NCI-H1417 (cell line): ENCODE measurements around the gene CDK9.
"Not testable (repeated sequence)": the region's sequence is repeated elsewhere in the genome, so short reads cannot be mapped to it uniquely, and the experiment has no call there.

Experiments used
- DNase-seq, 3 experiments: peaks; one replicate each; lab custom pipeline; 2025; lab: John Stamatoyannopoulos, UW

Gene CDK9

DNA sequence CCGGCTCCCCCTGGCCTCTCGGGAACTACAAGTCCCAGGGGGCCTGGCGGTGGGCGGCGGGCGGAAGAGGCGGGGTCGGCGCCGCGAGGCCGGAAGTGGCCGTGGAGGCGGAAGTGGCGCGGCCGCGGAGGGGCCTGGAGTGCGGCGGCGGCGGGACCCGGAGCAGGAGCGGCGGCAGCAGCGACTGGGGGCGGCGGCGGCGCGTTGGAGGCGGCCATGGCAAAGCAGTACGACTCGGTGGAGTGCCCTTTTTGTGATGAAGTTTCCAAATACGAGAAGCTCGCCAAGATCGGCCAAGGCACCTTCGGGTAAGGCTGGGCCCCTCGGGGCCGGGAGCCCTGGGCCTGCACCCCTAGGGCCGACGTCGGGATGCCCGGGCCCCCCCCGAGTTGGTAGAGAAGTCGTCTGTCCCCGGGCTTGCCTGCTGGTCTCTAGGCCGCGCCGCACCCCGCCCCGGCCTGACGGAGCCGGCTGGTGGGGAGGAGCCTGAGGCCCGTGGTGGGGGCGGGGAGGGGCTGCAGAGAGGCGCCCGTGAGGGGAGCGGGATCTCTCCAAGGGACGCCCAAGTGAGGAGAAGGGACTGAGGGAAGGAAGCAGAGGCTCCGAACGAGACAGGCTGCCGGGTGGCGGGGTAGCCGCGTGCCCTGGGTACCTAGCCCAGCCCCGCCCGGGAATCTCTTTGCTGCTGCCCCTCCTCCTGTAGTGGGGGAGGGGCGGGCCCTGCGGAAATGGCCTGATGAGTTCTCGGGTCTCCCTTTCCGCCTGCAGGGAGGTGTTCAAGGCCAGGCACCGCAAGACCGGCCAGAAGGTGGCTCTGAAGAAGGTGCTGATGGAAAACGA is at the start of gene CDK9:
Gene CDK9 (plus strand): TSS at position 102 of the 840 bp plus-strand sequence. CDS start 115 bp downstream, at position 217.
- peak; percentile 80 to 94 (median 93) for DNase-seq

DNA sequence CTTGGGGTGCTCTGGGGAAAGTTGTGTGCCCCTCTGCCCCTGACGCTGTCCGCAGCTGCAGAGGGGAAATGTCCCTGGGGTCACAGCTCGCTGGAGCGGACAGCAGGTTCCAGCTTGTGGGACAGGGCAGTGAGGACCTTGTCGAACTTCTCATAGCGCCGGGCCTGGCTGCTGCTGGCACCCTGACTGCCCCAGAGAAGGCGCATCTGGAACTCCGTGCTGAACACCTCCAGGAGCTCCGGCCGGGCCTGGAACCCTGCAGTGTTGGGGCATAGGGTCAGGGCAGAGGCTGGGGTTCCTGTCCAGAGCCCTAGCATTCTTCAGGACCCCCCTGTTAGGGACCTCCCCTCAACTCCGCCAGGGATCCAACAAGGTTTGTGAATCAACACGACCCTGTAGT is 47.2 kb upstream of the CDK9 start:
- DNase-seq = no peak

DNA sequence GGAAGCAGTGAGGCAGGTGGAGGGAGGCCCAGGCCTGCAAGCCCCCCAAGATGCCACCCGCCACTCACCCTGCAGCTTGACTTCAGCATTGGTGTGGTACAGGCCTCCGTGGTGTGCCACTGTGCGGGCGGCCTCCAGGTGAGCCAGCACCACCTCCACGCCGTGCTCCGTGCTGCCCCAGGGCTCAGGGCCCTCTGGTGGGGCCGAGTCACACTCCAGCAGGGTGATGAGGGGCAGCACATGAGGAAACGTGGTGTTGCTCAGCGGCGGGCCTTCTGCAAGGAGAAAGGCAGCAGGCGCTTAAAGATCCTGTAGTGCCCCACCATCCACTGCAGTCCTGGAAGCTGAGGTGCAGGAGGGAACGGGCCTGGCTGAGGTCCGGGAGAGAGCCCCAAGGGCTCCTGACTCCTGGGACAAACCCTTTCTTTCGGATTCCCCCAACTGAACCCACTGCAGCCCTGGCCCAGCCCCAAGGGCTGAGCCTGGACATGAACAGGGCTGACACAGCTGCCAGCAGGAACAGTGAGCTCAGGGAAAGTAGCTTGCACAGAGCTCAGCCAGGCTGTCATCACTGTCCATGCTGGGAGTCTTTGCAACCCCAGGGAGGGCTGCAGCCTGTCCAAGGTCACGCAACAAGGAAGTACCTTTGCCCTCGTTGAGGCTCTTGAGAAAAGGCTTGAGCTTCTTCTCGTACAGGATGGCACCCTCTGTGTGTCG is 46.1 kb upstream of the CDK9 start:
- DNase-seq = no peak

DNA sequence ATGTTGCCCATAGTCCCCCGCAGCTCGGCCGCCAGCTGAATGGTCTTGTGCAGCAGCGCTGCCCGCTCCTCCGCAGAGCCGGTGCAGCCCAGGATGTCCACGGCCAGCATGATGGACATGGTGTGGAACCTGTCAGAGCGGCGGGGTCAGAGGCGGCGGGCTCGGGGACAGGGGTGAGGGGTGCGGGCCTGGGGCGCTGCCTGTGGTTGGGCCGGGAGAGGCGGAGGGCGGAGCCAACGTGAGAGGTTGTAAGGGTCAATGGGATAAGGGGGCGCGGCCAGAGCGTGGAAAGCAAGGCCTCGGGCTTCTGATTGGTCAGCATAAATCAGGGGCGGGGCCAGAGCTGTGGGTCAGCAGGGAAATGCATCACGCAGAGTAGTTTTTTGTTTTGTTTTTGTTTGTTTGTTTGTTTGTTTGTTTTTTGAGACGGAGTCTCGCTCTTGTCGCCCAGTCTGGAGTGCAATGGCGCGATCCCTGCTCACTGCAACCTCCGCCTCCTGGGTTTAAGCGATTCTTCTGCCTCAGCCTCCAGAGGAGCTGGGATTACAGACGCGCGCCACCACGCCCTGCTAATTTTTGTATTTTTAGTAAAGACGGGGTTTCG is 43.9 kb upstream of the CDK9 start:
- DNase-seq = no peak

DNA sequence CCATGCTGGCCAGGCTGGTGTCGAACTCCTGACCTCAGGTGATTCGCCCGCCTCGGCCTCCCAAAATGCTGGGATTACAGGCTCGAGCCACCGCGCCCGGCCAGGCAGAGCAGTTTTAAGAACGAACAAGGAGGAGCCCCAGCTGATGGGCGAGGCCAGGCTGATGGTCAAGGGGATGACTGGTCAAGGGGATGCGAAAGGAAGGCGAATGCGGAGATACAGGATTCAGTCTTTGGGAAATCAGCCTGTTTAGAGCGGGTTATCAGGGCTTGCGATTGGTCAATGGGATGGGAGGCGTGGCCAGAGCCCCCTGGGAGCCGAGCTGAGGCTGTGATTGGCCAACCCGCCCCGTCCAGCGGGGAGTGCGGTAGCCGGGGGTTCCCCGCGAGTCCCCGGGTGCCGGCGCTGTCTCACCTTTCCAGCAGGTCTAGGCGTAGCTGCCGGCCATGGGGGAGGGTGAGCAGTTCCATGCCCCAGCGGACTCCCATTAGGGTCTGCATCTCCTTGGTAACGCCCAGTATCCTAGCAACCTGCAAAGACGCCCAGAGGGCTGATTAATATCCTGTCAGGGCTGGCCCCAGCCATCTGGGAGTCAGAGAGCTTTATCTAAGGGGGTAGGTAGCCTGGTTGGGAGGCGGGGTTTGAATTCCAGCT is 43.3 kb upstream of the CDK9 start:
- peak; percentile 31 to 78 (median 61) for DNase-seq

DNA sequence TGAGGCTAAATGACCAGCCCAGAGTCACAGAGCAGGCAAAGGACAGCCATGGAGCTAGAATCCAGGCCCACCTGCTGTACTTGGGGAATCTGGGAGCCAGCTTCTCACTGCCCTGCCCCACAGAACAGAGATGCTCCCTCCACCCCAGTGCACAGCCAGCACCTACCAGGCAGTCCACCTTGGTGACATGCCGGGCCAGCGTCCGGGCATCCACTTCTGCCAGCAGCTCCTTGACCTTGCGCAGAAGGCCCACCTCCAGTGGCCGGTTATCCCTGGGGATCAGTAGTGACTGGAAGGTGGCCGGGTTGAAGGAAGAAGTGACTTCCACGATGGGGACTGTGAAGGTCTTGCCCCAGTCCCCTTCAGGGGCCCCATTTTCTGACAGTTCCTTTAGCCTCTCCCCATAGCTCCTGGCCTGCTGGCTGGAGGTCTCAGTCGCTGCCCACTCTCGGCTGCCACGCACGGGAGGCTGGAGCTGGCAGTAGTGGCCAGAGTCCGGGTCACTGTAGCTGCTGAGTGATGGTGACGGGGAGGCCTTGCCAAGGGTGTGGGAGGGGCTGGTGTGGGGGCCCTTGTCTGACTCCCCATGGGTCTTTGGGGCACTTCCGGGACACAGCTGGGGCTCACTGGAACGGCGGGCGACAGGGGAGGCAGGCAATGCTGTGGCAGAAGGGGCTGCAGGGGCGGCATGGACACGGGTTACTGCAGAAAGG is 41.3 kb upstream of the CDK9 start:
- DNase-seq = no peak

DNA sequence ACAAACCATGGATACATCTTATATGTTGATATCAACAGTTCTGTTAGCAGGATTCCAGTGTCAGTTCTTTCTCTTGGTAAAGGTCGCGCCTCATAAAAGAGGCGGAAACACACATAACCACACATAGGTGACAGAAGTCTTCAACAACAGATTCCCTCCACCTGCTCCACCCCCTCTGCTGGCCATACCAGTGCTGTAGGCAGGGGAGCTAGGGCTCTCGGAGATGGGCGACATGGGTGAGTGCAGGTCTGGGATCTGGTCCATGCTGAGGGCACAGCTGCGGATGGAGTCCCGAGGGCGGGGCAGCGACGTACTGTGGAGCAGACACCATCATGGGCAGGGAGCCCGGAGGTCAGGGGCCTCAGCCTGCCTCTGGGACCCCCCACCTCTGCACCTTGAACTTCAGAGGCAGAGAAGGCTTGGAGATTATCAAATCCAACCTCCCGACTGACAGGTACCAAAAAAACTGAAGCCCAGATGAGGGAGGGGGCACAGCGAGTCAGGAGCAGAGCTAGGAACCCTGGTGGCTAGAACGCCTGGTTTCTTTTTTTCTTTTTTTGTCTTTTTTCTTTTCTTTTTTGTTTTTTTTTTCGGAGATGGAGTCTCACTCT is 38.8 kb upstream of the CDK9 start:
- DNase-seq = no peak

DNA sequence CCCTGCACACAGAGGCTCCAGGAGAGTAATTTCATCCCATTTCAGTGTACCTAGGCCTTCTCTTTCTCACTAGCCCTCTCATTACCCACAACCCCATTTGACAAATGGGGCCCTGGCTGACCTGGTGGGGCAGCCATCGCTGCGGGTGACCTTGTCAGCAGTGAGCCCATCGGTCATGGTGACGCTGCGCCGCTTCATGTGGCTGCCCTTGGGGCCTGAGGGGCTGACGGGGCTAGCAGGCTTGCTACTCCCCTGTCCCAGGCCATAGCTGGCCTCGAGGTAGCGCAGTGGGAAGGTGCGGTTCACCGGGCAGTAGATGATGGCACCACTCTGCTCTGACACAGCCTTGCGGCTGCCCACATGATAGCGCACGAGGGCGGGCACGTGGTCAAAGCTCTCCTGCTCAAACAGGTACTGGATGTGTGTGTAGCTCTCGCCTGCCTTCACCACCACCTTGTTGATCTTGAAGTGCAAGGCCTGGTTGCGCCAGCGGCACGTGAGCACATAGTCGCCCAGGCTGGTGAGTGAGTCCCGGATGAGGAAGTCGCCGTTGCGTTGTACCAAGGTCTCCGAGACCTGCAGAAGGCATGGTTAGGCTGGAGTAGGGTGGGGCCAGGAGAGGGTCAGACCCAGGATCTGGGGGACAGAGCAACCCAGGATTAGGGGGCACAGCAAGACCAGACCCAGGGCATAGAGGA is 36.6 kb upstream of the CDK9 start:
- no peak for DNase-seq

DNA sequence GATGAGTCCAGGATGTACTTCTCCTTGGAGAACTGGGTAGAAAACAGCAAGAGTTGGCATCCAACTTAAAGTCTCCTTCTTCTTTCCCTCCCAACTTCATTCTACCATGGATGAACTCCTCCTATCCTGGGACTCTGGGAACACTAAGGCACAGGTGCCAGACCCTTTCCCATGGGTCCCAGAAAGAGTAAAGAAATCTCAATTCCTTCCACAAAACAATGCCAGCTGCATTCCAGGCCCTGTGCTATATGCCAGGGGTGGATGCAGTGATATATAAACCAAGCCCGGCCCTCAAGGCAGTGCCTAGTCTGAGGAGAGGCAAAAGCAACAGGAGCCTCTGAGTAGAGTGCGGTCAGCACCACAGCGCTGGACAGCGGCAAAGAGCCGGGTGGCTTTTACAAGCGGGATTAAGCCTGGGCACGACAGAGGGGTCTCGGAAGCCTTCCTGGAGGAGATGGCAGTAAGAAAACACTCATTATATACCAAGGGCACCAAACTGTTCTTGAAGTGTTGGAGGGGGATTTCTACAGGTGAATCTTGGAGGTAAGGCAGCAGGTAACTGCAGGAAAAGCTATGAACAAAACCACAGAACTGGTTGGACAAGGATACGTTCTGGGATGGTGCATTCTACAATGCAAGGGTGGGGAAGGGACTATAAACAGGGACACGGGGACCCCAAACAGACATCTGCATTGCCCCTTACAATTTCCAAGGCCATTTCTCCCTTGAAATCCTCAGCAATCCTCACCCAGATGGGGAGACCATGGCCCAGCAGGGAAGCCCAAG is 34.4 kb upstream of the CDK9 start:
- no peak for DNase-seq

DNA sequence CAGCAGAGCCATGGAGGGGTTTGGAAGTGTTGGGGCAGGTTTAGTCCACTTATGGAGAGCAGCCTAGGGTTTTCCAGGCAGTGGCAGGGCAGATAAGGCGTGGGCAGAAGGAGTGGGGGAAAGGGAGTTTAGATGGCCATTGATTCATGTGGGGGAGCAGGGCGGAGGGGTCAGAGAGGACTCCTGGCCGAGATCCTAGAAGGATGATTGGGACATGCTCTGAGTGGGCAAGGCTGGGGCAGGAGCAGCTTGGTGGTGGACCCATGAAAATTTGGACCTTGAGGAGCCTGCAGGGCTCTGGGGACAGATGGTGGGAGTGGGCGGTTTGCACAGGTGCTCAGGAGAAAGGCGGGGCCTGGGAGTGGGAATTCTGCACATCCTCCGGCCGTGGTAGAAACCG is 32.7 kb upstream of the CDK9 start:
- no peak for DNase-seq

DNA sequence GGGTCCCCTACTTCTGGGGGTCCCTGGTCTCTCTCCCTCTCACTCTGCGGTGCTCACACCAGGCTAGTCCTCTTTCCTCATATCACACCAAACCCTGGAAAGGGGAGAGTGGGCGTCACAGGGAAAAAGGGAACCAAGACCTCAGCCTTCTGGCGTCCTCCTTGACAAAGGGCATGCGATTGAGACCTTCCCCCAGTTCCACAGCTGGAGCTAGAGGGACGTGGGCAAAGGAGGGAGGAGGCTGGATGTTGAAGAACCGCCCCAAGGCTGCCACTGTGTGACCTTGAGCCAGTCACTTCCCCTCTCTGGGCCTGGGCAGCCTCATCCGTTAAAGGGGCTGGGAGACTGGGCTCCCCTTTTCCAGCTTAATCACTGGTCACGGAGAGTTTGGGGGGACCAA is 32.2 kb upstream of the CDK9 start:
- no peak for DNase-seq

DNA sequence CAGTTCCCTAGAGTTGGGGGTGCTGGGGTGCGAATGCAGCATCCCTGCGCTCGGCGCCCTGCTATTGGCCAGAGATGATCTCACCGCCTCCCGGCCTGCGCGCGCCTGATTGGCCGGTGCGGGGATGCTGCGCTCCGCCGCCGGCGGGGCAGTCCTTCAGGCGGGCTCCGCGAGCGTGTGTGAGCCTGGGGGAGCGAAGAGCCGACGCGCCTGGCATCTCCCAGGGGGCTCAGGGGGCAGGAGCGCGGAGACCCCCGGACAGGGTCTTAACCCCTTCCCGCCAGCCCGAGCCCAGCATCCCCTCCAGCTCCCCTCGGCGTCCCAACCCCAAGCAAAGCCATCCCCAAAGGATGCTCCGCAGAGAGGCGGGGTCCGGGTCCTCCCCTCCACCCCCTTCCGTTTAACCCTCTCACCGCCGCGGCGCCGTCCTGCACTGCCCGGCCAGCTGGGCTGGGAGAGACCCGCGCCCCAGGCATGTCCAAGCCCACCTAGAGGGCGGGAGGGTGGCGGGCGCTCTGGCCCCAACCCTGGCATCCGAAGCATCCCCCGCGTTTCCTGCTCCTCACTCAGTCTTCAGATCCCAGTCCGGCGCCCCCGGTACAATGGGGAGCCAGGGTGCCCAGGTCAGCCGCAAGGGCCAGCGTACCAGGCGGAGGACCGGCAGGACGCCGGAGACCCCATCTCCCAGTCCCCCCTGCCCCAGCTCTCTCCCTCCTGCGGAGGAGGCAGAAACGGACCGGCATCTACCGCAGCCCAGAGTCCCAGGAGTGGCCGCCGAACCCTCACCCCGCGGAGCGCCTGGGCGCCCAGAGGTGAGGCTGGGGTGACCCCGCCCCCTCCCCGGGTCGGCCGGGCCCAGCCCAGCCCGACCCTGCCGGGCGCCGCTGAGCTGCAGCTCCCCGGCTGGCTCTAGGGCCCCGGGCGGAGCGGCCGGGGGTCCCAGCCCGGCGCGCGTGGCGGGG is 31.5 kb upstream of the CDK9 start:
- peak; percentile 1 to 77 (median 69) for DNase-seq

DNA sequence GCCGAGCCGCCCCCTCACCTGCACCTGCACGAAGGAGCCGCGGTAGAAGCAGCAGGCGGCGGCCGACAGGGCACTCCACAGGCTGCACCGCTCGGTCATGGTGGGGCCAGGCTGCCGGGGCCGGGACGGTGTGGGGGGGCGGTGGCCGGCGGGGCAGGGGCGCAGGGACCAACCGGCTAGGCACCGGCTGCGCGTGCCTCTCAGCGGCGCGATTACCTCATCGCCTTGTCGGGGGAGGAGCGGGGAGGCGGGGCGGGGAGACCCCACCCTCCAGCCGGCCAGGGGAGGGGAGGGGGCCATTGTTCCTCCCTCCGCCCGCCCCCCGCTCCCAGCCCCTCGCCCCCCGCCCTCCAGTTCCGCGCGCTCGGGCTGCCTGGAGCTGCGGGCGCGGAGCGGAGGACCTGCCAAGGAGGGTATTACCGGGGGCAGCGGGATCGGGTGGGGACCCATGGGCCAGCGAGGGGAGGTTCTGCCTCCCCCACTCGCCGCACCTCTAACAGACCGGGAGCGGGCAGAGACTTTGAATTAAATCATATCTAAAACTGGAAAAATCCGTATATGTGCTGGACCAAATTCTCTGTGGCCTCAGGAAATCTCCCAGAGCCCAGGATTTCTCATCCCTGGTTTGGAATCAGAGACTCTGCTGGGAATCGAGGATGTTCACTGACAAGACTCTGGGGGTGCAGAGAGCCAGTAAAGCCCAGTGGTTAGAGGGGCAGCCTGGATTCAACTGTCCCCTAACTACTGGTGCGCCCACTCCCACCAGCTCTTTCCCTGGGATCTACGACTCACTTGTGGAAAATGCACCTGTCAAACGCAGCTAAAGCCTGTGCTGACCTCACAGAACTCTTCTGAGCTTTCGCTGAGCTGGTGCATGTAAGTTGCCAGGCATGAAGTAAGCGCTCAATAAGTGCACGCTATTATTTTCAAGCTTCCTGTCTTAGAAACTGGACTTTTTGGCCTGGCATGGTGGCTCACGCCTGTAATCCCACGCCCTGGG is 30.5 kb upstream of the CDK9 start:
- peak in 2 of 3 experiments; percentile 57 to 63 for DNase-seq

DNA sequence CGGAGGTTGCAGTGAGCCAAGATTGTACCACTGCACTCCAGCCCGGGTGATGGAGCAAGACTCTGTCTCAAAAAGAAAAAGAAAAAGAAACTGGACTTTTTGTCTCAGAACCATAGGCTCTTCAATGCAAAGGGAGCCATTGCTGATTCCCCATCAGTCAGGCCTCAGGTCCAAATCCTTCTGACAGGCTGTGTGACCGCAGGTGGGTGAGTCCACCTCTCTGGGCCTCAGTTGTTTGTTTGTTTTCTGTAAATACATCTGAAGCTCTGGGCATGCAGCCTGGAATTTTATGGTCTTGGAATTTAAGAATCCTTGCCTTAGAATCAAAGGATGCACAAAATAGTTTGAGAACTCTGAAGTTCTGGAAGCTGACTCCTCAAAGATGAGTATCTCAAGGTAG is 29.6 kb upstream of the CDK9 start:
- no peak for DNase-seq

DNA sequence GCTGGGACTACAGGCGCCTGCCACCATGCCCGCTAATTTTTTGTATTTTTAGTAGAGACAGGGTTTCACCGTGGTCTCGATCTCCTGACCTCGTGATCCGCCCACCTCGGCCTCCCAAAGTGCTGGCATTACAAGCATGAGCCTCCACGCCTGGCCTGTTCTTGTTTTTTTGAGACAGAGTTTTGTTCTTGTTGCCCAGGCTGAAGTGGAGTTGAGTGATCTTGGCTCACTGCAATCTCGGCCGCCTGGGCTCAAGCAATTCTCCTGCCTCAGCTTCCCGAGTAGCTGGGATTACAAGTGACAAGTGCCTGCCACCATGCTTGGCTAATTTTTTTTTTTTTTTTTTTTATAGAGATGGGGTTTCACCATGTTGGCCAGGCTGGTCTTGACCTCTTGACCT is 29.1 kb upstream of the CDK9 start:
- DNase-seq = not testable (repeated sequence)

DNA sequence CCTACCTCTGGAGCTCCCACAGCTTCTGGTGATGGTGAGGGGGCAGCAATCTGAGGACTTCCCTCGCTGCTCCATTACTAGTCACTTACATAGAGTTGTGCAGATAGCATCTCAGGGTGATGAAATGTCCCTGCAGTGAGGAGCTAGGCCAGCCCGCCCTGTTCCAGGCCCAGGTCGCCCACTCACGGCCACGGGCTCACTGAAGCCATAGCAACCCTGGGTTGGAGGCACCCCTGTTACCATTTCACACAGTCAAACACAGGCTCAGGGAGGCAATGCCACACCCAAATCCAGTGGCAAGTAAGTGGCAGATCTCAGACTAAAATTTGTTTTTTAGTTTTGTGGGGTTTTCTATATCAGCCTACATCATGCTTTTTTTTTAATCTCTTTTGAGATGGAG is 27.0 kb upstream of the CDK9 start:
- DNase-seq = no peak

DNA sequence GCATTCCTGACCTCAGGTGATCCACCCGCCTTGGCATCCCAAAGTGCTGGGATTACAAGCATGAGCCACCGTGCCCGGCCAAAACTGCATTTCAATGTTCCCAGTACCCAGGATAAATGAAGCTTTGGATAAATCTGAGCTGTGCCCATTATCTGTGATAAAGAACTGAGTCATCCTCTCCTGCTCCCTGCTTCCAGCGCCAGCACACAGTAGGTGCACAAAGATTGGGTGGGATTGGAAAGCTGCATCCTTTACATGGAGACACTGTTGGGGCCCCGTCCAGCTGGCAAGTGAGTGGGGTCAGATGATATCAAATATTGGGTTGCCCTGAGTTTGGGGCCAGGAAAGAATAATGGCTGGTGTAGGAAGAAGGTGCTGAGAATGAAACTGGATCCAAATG is 24.8 kb upstream of the CDK9 start:
- DNase-seq = no peak
